Suppressor macrophage (primary cell): Measurements from ENCODE around the gene CHADL.
"Not testable (repeated sequence)": the region's sequence is repeated elsewhere in the genome, so short reads cannot be mapped to it uniquely, and the experiment has no call there.

Source experiments
- DNase-seq, 4 experiments: peaks; one replicate each; pipeline ENCODE4 v3.0.0-alpha.2; 2020 to 2022

Gene CHADL

DNA sequence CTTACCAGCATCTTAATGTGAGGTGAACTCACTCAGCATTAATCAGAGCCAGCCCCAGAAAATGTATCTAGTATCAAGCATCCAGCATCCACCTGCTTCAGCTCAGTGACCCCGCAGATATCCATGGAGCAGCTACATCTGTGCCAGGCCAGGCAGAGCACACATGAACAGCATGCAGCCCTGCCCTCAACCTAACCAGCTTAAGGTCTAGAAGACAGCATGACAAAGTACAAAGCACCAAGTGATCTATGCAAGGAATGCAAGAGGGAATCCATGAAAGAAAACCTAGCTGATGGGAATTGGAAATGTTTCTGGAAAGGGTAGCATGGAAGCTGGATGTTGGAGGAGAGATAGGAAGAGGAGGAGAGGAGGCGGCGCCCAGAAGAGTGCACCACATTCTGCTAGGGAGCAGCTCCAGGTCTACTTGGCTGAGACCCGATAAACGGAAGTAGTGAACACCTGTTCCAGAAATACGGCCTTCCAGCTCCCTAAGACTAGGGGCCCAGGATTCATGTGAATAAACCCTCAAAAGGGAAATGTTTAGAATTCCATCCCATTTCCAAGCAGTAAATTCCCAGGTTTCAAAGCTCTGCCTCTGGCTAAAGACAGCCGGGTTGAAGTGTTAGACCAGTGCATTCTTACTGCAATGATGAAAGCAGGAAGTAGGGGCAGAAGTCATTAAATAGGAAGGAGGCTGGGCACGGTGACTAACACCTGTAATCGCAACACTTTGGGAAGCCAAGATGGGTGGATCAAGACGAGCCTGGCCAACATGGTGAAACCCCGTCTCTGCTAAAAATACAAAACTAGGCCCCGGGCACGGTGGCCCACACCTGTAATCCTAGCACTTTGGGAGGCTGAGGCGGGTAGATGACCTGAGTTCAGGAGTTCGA is 59.1 kb downstream of the CHADL start:
- DNase-seq: peak; percentile 48 to 72 (median 64)

- DNase-seq: no peak
Measured at GRCh38 chr22:41180926-41181325, 59.8 kb downstream of the CHADL start.

GRCh38 chr22:41180362-41180761 is 60.4 kb downstream of the CHADL start:
- not testable (repeated sequence) for DNase-seq
